Measurements from ENCODE around the gene PUM2. TPM values are rescaled to one million over a fixed set of nuclear protein-coding genes. Genes with fewer than 3 reads are reported as not detected.

The PUM2 gene, protein sequence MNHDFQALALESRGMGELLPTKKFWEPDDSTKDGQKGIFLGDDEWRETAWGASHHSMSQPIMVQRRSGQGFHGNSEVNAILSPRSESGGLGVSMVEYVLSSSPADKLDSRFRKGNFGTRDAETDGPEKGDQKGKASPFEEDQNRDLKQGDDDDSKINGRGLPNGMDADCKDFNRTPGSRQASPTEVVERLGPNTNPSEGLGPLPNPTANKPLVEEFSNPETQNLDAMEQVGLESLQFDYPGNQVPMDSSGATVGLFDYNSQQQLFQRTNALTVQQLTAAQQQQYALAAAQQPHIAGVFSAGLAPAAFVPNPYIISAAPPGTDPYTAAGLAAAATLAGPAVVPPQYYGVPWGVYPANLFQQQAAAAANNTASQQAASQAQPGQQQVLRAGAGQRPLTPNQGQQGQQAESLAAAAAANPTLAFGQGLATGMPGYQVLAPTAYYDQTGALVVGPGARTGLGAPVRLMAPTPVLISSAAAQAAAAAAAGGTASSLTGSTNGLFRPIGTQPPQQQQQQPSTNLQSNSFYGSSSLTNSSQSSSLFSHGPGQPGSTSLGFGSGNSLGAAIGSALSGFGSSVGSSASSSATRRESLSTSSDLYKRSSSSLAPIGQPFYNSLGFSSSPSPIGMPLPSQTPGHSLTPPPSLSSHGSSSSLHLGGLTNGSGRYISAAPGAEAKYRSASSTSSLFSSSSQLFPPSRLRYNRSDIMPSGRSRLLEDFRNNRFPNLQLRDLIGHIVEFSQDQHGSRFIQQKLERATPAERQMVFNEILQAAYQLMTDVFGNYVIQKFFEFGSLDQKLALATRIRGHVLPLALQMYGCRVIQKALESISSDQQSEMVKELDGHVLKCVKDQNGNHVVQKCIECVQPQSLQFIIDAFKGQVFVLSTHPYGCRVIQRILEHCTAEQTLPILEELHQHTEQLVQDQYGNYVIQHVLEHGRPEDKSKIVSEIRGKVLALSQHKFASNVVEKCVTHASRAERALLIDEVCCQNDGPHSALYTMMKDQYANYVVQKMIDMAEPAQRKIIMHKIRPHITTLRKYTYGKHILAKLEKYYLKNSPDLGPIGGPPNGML
- 26.7 and 38.4 TPM in 2 replicates for total RNA-seq

DNA sequence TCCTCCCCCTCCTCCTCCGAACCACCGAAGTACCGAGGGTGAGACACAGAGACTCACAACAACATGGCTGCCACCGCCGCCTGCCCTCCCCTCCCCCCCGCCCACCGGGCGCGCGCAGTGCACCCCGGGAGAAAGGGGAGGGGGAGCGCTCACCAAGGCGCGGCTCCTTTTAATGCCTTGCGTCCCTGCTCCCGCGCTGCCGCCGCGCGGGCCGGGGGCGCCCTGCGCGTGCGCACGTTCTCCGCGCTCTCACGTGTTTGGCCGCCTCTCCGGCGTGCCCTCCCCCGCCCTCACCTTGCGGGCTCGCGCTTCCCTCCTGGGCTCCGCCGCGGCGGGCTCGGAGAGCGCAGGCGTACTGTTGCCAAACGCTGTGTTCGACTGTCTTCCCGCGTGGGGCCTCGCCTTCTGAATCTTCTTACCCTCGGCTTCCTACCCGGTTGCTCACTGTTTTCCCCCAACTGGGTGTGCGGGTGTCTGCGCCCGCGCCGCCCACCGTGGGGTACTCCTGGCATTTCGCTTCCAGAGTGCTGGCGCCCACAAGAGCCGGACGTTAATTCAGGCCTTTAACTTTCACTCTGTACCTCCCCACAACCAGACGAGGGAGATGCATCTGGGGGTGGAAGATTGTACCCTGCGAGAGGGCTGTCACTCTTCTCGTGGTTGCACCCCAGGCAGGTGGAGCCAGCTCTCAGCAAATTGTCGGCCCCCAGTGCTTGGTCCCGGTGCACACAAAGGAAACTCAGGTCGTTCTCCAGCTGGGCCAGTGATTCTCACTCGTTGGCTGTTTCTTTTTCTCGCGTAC, at the start of gene PUM2:
TSS of gene PUM2 (minus strand) at position 92 of the 802 bp plus-strand sequence. CDS start 23,484 bp downstream, outside the sequence.

DNA sequence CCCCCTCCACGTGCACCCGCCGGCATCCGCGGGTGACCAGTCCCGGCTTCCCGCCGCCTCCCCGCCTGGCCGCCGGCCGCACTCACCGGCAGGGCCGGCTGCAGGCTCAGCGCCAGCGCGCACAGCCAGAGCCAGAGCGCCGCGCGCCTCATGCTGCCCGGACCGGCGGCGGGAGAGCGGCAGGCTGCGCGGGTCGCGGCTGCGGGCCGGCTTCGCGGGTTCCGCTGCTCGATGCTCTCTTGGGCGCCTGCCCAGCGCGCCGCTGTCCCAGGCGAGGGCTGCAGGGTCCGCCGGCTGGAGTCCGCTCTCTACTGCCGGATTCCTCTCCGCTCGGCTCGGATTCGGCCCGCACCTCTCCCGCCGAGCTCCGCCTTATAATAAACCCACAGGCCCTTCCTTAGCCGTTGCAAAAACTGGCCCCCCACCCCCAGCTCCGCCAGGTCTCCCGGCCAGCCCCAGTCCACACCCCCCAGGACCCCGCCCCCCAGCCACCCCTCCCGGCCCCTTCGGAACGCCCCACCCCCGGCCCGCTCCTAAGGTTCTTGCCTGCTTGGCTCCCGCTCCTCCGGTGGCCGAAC, 125.8 kb downstream of the PUM2 start, which contains the start of gene SDC1:
TSS of gene SDC1 (minus strand) at position 415 of the 578 bp plus-strand sequence. CDS start at position 152, 263 bp downstream.

Other genes starting within 250 kb of the PUM2 start
- 65.5 and 86.7 TPM in 2 replicates for gene SDC1, start 125.7 kb downstream of the PUM2 start, total RNA-seq
- 199 and 301 TPM in 2 replicates for gene RHOB, start 96.2 kb upstream of the PUM2 start, total RNA-seq

All from mesangial cell (primary cell).